ENCODE data around the gene NGB.

GRCh38 chr14:77265187-77265515, 5.9 kb downstream of the NGB start:
- TF ChIP-seq CTCF (IDR thresholded peaks at IDR 0.05; ENCODE audit: insufficient read depth, low read length) (no peak), POLR2AphosphoS5 (IDR thresholded peaks at IDR 0.05; ENCODE audit: low read depth) (no peak), REST (IDR thresholded peaks at IDR 0.05; ENCODE audit: insufficient replicate concordance, low read depth) (no peak), GABPA (IDR thresholded peaks at IDR 0.05; ENCODE audit: low read depth) (no peak)
